Neuronal stem cell (in vitro differentiated cells): ENCODE data around the gene PACRG.
A peak's percentile ranks its signal among the peaks of the same experiment; 100 is the strongest.

Experiments used
- DNase-seq: peaks from one replicate; pipeline ENCODE4 v3.0.0-alpha.2; 2013; ENCODE audit warnings: low spot score
- H2AFZ ChIP-seq: one replicate; pipeline ENCODE4 v1.6.1; 2013; ENCODE audit warnings: mild to moderate bottlenecking, low read length, inconsistent platforms
- H2AK5ac ChIP-seq: 2 replicates; pipeline ENCODE4 v1.6.1; 2013; ENCODE audit warnings: low read depth, mild to moderate bottlenecking, inconsistent platforms, low read length, moderate library complexity, mixed read lengths
- H2BK120ac ChIP-seq: 2 replicates; pipeline ENCODE4 v1.6.1; 2013; ENCODE audit warnings: low read depth, mild to moderate bottlenecking, inconsistent platforms, low read length, moderate library complexity, mixed read lengths
- H2BK12ac ChIP-seq: one replicate; pipeline ENCODE4 v1.6.1; 2013; ENCODE audit warnings: low read length, inconsistent platforms
- H2BK15ac ChIP-seq: 2 replicates; pipeline ENCODE4 v1.6.1; 2013; ENCODE audit warnings: mild to moderate bottlenecking, low read length, inconsistent platforms, mixed read lengths
- H2BK5ac ChIP-seq: one replicate; pipeline ENCODE4 v1.6.1; 2013; ENCODE audit warnings: inconsistent platforms, mild to moderate bottlenecking, low read length, moderate library complexity
- H3K14ac ChIP-seq: one replicate; pipeline ENCODE4 v1.6.1; 2013; ENCODE audit warnings: low read length, inconsistent platforms
- H3K18ac ChIP-seq: 2 replicates; pipeline ENCODE4 v1.6.1; 2013; ENCODE audit warnings: low read length, inconsistent platforms
- H3K23ac ChIP-seq: 2 replicates; pipeline ENCODE4 v1.6.1; 2013; ENCODE audit warnings: low read depth, mild to moderate bottlenecking, mixed read lengths, low read length, inconsistent platforms; ENCODE audit not compliant: poor library complexity
- H3K27ac ChIP-seq: replicated peaks from 3 replicates; pipeline ENCODE4 v1.5.1; 2013; ENCODE audit warnings: low read length, inconsistent platforms
- H3K27me3 ChIP-seq, 3 experiments: 2 replicates each; pipeline ENCODE4 v1.6.1; 2013; ENCODE audit warnings: low read length in 3 of 3, mild to moderate bottlenecking in 2 of 3, inconsistent platforms in 1 of 3, low read depth in 1 of 3, mixed read lengths in 1 of 3, moderate library complexity in 1 of 3; ENCODE audit not compliant: control insufficient read depth in 3 of 3, insufficient read depth in 3 of 3
- H3K36me3 ChIP-seq, 2 donors: replicated peaks in 1 of 2; 2 replicates each; pipeline ENCODE4 v1.6.1; 2013; ENCODE audit warnings: low read length in 2 of 2; ENCODE audit not compliant: control insufficient read depth in 2 of 2, insufficient read depth in 2 of 2
- H3K4ac ChIP-seq: 2 replicates; pipeline ENCODE4 v1.6.1; 2013; ENCODE audit warnings: inconsistent platforms, mild to moderate bottlenecking, low read length, moderate library complexity
- H3K4me1 ChIP-seq, 2 donors: 1 replicate in 1 of 2; 2 replicates in 1 of 2; pipeline ENCODE4 v1.6.1; 2013; ENCODE audit warnings: low read length in 2 of 2, low read depth in 1 of 2; ENCODE audit not compliant: control insufficient read depth in 2 of 2, insufficient read depth in 1 of 2
- H3K4me2 ChIP-seq: one replicate; pipeline ENCODE4 v1.6.1; 2013; ENCODE audit warnings: mild to moderate bottlenecking, low read length, inconsistent platforms; ENCODE audit not compliant: insufficient read depth, poor library complexity, severe bottlenecking
- H3K4me3 ChIP-seq, 2 donors: 2 replicates each; pipeline ENCODE4 v1.5.1; 2013; ENCODE audit warnings: low read length in 2 of 2, mild to moderate bottlenecking in 2 of 2, inconsistent platforms in 1 of 2, moderate library complexity in 1 of 2
- H3K79me1 ChIP-seq: one replicate; pipeline ENCODE4 v1.6.1; 2013; ENCODE audit warnings: low read depth, mild to moderate bottlenecking, inconsistent platforms, low read length, moderate library complexity
- H3K9ac ChIP-seq: one replicate; pipeline ENCODE4 v1.6.1; 2013; ENCODE audit warnings: mild to moderate bottlenecking, low read depth, low read length, inconsistent platforms; ENCODE audit not compliant: poor library complexity
- H3K9me3 ChIP-seq, 2 donors: replicated peaks in 1 of 2; 2 replicates each; pipeline versions ENCODE3 to v1.6.1; 2013; ENCODE audit warnings: low read length in 2 of 2, mild to moderate bottlenecking in 2 of 2, inconsistent platforms in 1 of 2, low read depth in 1 of 2, mixed read lengths in 1 of 2, moderate library complexity in 1 of 2; ENCODE audit not compliant: control insufficient read depth in 2 of 2, insufficient read depth in 1 of 2
- H4K8ac ChIP-seq: one replicate; pipeline ENCODE4 v1.6.1; 2013; ENCODE audit warnings: low read depth, mild to moderate bottlenecking, inconsistent platforms, low read length, moderate library complexity
- H4K91ac ChIP-seq: one replicate; pipeline ENCODE4 v1.6.1; 2013; ENCODE audit warnings: low read length, low read depth, mild to moderate bottlenecking, inconsistent platforms; ENCODE audit not compliant: poor library complexity
- WGBS, 2 donors: extraction: QIAGEN DNeasy Blood & Tissue Kit; methylation state at CpG; one replicate each; pipeline ENCODE4 v1.1.7; 2013; ENCODE audit warnings: missing lambda C conversion rate in 2 of 2, mixed read lengths in 1 of 2; ENCODE audit not compliant: insufficient read length in 2 of 2, insufficient replicate concordance in 1 of 2; ENCODE audit errors: extremely low coverage in 2 of 2; 5-methylcytosine and 5-hydroxymethylcytosine counted together

Gene PACRG

GRCh38 chr6:163333038-163333437 is 605.3 kb downstream of the PACRG start:
- Histone ChIP-seq H4K8ac (no peak overlapping the region), H3K4me3 (no peak overlapping the region), H3K4me2 (no peak overlapping the region), H2BK120ac (no peak overlapping the region), H2AFZ (no peak overlapping the region), H3K36me3 (no peaks in the 10 kb centered on the region), H3K18ac (no peak overlapping the region), H3K9me3 (peaks cover 0 to 2% of the 10 kb centered on the region in 2 donors), H3K27me3 (no peaks in the 10 kb centered on the region), H4K91ac (no peak overlapping the region), H2BK12ac (no peak overlapping the region), H2AK5ac (no peak overlapping the region), H2BK5ac (no peak overlapping the region), H3K9ac (no peak overlapping the region), H3K14ac (no peak overlapping the region), H3K27ac (no peak overlapping the region), H2BK15ac (no peak overlapping the region), H3K79me1 (no peaks in the 10 kb centered on the region), H3K23ac (no peak overlapping the region), H3K4me1 (peaks cover 7 to 12% of the 10 kb centered on the region in 2 donors), H3K4ac (no peak overlapping the region)
- WGBS, 2 donors = no CpG with 5 or more reads among the region's 4 CpGs
- DNase-seq = no peak

DNA sequence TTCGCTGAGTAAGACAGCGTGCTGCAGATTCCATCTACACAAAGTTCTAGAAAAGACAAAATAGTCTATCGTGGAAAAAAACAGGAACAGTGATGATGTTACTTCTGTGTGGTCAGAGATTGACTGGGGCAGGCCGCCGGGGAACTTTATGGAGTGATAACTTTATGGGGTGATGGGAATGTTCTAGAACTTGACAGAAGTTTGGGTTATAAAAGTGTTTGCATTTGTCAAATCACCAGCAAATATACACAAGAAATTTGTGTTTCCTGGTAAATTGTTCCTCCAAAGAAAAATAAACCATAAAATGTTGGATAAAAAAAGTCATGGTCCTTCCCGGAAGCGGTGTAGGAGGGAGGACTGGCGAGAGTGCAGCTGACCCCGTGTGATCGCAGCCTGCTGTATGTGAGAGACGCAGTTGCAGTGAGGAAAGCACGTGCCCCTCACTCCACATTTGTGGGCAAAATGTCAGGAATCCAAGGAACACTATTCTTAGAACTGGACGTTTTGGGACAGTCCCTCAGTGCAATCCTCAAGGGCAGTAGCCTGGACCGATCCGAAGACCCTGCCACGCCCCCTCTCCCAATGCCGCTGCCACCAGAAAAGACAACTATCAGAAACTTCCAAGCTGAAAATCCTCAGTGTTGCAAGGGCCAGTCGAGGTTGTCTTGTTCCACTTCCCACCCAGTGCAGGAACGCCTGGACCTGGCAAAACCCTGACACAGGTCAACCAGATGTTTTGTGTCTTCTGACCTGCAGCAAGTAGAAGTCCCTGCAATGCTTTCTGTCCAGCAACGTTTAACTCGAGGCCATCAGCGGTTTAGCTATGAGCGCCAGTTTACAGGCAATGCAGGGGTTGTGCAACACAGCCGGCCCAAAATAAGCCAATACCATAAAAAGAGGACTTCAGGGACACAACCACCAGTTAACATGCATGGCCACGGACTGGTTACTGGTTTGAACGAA is 606.2 kb downstream of the PACRG start:
- Histone ChIP-seq H2BK15ac (no peak overlapping the region), H3K23ac (no peak overlapping the region), H2AFZ (no peak overlapping the region), H2BK5ac (no peak overlapping the region), H3K18ac (no peak overlapping the region), H2BK12ac (no peak overlapping the region), H3K9me3 (no peaks in the 10 kb centered on the region), H3K4ac (no peak overlapping the region), H3K79me1 (no peaks in the 10 kb centered on the region), H4K91ac (no peak overlapping the region), H4K8ac (no peak overlapping the region), H2BK120ac (no peak overlapping the region), H3K36me3 (no peaks in the 10 kb centered on the region), H3K4me3 (no peak overlapping the region), H3K9ac (no peak overlapping the region), H2AK5ac (no peak overlapping the region), H3K27me3 (no peaks in the 10 kb centered on the region), H3K27ac (no peak overlapping the region), H3K14ac (no peak overlapping the region), H3K4me2 (no peak overlapping the region), H3K4me1 (peaks cover 11 to 21% of the 10 kb centered on the region in 2 donors)
- no peak for DNase-seq
- WGBS, 2 donors = no CpG with 5 or more reads among the region's 26 CpGs

DNA sequence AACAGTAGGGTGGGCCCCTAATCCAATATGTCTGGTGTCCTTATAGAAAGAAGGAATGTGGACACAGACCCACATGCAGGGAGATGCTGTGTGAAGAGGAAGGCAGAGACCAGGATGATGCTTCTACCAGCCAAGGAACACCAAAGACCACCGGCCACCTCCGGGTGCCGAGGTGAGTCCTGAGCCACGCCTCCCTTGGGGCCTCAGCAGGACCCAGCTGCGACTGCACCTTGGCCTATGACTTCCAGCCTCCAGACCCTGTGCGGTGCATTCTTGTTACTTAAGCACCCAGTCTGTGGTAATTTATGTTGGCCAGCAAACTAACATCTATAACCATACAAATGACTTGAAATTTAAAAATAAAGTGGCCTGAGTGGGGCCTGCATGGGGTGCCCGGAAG is 607.3 kb downstream of the PACRG start:
- Histone ChIP-seq H3K9ac (no peak overlapping the region), H3K14ac (no peak overlapping the region), H3K23ac (no peak overlapping the region), H3K4ac (no peak overlapping the region), H3K36me3 (no peaks in the 10 kb centered on the region), H2BK12ac (no peak overlapping the region), H4K91ac (no peak overlapping the region), H2BK15ac (no peak overlapping the region), H3K79me1 (no peaks in the 10 kb centered on the region), H4K8ac (no peak overlapping the region), H3K27me3 (no peaks in the 10 kb centered on the region), H3K9me3 (no peaks in the 10 kb centered on the region), H2BK120ac (no peak overlapping the region), H3K27ac (no peak overlapping the region), H3K4me1 (peaks cover 9 to 27% of the 10 kb centered on the region in 2 donors), H3K18ac (no peak overlapping the region), H2BK5ac (no peak overlapping the region), H3K4me2 (no peak overlapping the region), H2AFZ (peak overlapping the region; percentile 82), H2AK5ac (peak overlapping the region; percentile 79), H3K4me3 (no peak overlapping the region)
- no CpG with 5 or more reads among the region's 7 CpGs for WGBS, 2 donors
- DNase-seq = no peak

DNA sequence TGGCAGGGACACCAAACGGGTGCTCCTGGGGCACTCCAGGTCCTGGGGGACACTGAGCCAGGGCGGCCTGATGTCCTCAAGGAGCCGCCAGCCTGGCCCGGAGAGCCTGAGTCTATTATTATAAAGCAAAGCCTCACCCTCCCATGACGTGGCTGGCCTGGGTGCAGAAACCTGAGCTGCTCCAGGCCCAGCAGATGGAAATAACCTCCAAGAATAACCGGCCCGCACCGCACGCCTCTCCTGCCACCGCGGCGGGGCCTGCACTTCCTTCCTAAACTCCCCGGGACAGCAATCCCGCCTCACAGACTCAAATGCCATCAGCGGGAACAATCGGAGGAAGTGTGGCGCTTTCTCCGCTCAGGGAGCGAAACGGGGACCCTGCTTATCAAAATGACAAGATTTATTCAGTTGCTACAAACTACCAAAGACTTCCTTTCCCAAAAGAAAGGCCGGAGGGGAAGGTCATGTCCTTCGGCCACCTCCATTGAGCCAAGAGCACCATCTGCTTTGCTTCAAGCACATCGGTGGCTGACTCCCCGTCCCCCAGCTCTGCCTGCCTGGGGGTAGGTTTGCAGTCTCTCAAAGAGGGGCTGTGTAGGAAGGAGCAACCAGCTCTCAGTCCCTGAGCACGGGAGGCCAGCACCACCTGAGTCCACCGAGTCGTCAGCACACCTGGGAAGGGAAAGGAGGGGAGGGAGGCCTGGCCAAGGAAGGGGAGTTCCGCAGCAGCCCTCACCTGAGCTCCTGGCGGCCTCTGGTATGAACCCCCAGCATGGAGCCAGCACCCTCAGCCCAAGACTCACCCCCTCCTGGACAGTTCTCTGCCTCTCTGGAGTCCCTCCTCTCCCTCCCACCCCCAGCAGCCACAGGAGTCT is 608.1 kb downstream of the PACRG start:
- Histone ChIP-seq H2BK12ac (peak overlapping the region; percentile 87), H3K4ac (no peak overlapping the region), H2AK5ac (peak overlapping the region; percentile 79), H3K4me1 (peaks cover 6 to 36% of the 10 kb centered on the region in 2 donors), H4K91ac (no peak overlapping the region), H4K8ac (no peak overlapping the region), H3K18ac (peak overlapping the region; percentile 67), H2BK15ac (peak overlapping the region; percentile 39), H3K4me3 (no peak overlapping the region), H3K27me3 (no peaks in the 10 kb centered on the region), H3K9ac (no peak overlapping the region), H3K79me1 (no peaks in the 10 kb centered on the region), H2BK120ac (no peak overlapping the region), H3K9me3 (no peaks in the 10 kb centered on the region), H3K23ac (peak overlapping the region; percentile 16), H3K27ac (no peak overlapping the region), H2BK5ac (peak overlapping the region; percentile 30), H3K36me3 (no peaks in the 10 kb centered on the region), H3K4me2 (no peak overlapping the region), H2AFZ (peak overlapping the region; percentile 82), H3K14ac (peak overlapping the region; percentile 31)
- no peak for DNase-seq
- no CpG with 5 or more reads among the region's 29 CpGs for WGBS, 2 donors
